GM12891 (cell line): ENCODE data around the gene ZNF41.

ENCODE experiments used
- PAX5 ChIP-seq: IDR thresholded peaks from 2 replicates; pipeline ENCODE4 v1.6.1; 2011; ENCODE audit warnings: low read length, moderate library complexity, mild to moderate bottlenecking; ENCODE audit not compliant: insufficient read depth, severe bottlenecking
- POLR2A ChIP-seq: IDR thresholded peaks from 2 replicates; pipeline ENCODE4 v1.6.1; 2011; ENCODE audit warnings: low read depth, low read length, control low read depth
- POLR2AphosphoS5 ChIP-seq: IDR thresholded peaks from 2 replicates; pipeline ENCODE4 v1.6.1; 2011; ENCODE audit warnings: low read depth, low read length, control low read depth
- POU2F2 ChIP-seq: IDR thresholded peaks from 2 replicates; pipeline ENCODE4 v1.6.1; 2011; ENCODE audit warnings: low read depth, mild to moderate bottlenecking, control low read depth, low read length, moderate library complexity
- SPI1 ChIP-seq: IDR thresholded peaks from 2 replicates; pipeline ENCODE4 v1.6.1; 2011; ENCODE audit warnings: low read depth, low read length, control low read depth
- TAF1 ChIP-seq: IDR thresholded peaks from 2 replicates; pipeline ENCODE4 v1.6.1; 2011; ENCODE audit warnings: low read depth, low read length, control low read depth

- TF ChIP-seq POLR2A (no peak; the same call in 1 of the 2 replicates), POLR2AphosphoS5 (no peak), POU2F2 (no peak), TAF1 (no peak), SPI1 (no peak), PAX5 (no peak)
Measured at GRCh38 chrX:47482065-47482511, 934 bp downstream of the ZNF41 start.
